SK-N-SH (cell line): ENCODE results near the gene GTF3C1. TPM values are rescaled to one million over a fixed set of nuclear protein-coding genes. Genes with fewer than 3 reads are reported as not detected.

ENCODE experiments used
- CTCF ChIA-PET: fragments of 300-600, 350-600 bp; formaldehyde crosslinking; extraction: SDS; loops from one replicate; lab custom pipeline; 2021; lab: Yijun Ruan, JAX
- POLR2A ChIA-PET: fragments of 350-600 bp; sonication (Branson Sonifier 250); formaldehyde crosslinking; extraction: SDS; loops from one replicate; lab custom pipeline; 2020; ENCODE audit warnings: antibody characterized with exemption, inconsistent platforms; lab: Yijun Ruan, JAX
- DNase-seq: peaks from one replicate; pipeline ENCODE4 v3.0.0; 2012
- H2AFZ ChIP-seq: fragments of 200-600 bp; sonication (generic); 2 replicates; pipeline ENCODE4 v1.8.1; 2016; ENCODE audit warnings: antibody characterized with exemption, mild to moderate bottlenecking, low read depth
- H3F3A ChIP-seq: fragments of 200-600 bp; sonication (generic); replicated peaks from 2 replicates; pipeline ENCODE3; 2016; ENCODE audit warnings: antibody characterized with exemption, mild to moderate bottlenecking; ENCODE audit not compliant: insufficient read depth
- H3K27ac ChIP-seq, 2 experiments: fragments of 200-500 bp in 1 of 2; fragments of 200-600 bp in 1 of 2; sonication (Bioruptor generic) in 1 of 2; sonication (generic), shearing (Covaris generic) in 1 of 2; 2 replicates each; pipeline versions ENCODE4 v1.5.1 to v1.6.1; 2014 to 2016; ENCODE audit warnings: low read depth in 2 of 2, inconsistent platforms in 1 of 2, low read length in 1 of 2, mild to moderate bottlenecking in 1 of 2, mixed read lengths in 1 of 2
- H3K27me3 ChIP-seq: fragments of 200-600 bp; sonication (generic), shearing (Covaris generic); 2 replicates; pipeline ENCODE4 v1.6.1; 2016; ENCODE audit warnings: mixed run types; ENCODE audit not compliant: insufficient read depth
- H3K36me3 ChIP-seq, 2 experiments: fragments of 200-500 bp in 1 of 2; fragments of 200-600 bp in 1 of 2; sonication (Bioruptor generic) in 1 of 2; sonication (generic) in 1 of 2; replicated peaks in 1 of 2; 2 replicates each; pipeline versions ENCODE3 to v1.5.1; 2014 to 2016; ENCODE audit warnings: low read length in 1 of 2, mild to moderate bottlenecking in 1 of 2; ENCODE audit not compliant: insufficient read depth in 2 of 2, control insufficient read depth in 1 of 2
- H3K4me1 ChIP-seq, 2 experiments: fragments of 200-500 bp in 1 of 2; fragments of 200-600 bp in 1 of 2; sonication (Bioruptor generic) in 1 of 2; sonication (generic), shearing (Covaris generic) in 1 of 2; 2 replicates each; pipeline versions ENCODE4 v1.5.1 to v1.6.1; 2014 to 2016; ENCODE audit warnings: low read depth in 1 of 2, low read length in 1 of 2, mixed run types in 1 of 2; ENCODE audit not compliant: insufficient read depth in 2 of 2, control insufficient read depth in 1 of 2
- H3K4me2 ChIP-seq: fragments of 200-600 bp; sonication (generic), shearing (Covaris generic); 2 replicates; pipeline ENCODE4 v1.6.1; 2017; ENCODE audit warnings: mixed run types
- H3K4me3 ChIP-seq, 2 experiments: fragments of 200-500 bp in 1 of 2; fragments of 200-600 bp in 1 of 2; sonication (Bioruptor generic) in 1 of 2; sonication (generic), shearing (Covaris generic) in 1 of 2; 2 replicates each; pipeline versions ENCODE4 v1.5.1 to v1.8.1; 2014 to 2016; ENCODE audit warnings: low read depth in 2 of 2, inconsistent platforms in 1 of 2, low read length in 1 of 2, mild to moderate bottlenecking in 1 of 2, mixed read lengths in 1 of 2, moderate library complexity in 1 of 2
- H3K79me2 ChIP-seq: fragments of 200-600 bp; sonication (generic); 2 replicates; pipeline ENCODE4 v1.8.1; 2017; ENCODE audit warnings: mild to moderate bottlenecking; ENCODE audit not compliant: insufficient read depth
- H3K9ac ChIP-seq: fragments of 200-600 bp; sonication (generic); 2 replicates; pipeline ENCODE4 v1.6.1; 2017; ENCODE audit warnings: mixed run types
- H3K9me2 ChIP-seq: fragments of 200-600 bp; sonication (generic); 2 replicates; pipeline ENCODE4 v1.6.1; 2017; ENCODE audit warnings: mixed run types
- H3K9me3 ChIP-seq: fragments of 200-600 bp; sonication (generic); 2 replicates; pipeline ENCODE4 v1.6.1; 2017; ENCODE audit warnings: mixed run types, mild to moderate bottlenecking, moderate library complexity
- H4K20me1 ChIP-seq: fragments of 200-600 bp; sonication (generic); 2 replicates; pipeline ENCODE4 v1.6.1; 2017; ENCODE audit warnings: mild to moderate bottlenecking, mixed run types; ENCODE audit not compliant: insufficient read depth
- CHD2 ChIP-seq: fragments of 150-350 bp; IDR thresholded peaks from 2 replicates; pipeline ENCODE4 v1.6.1; 2018; ENCODE audit warnings: low read length; ENCODE audit not compliant: partially characterized antibody
- EP300 ChIP-seq, 2 experiments: IDR thresholded peaks; 2 replicates each; pipeline versions ENCODE4 v1.4.0 to v1.6.1; 2012; ENCODE audit warnings: borderline replicate concordance in 1 of 2, low read depth in 1 of 2, low read length in 1 of 2
- EZH2phosphoT487 ChIP-seq: fragments of 200-600 bp; sonication (generic); IDR thresholded peaks from 2 replicates; pipeline ENCODE4 v1.6.1; 2017; ENCODE audit warnings: low read depth, mixed run types, mild to moderate bottlenecking, antibody characterized with exemption, moderate library complexity, borderline replicate concordance
- FOSL2 ChIP-seq: IDR thresholded peaks from 2 replicates; pipeline ENCODE4 v1.4.0; 2012; ENCODE audit warnings: low read depth, mild to moderate bottlenecking, moderate library complexity, borderline replicate concordance
- FOXJ3 ChIP-seq: sonication (generic); formaldehyde crosslinking; IDR thresholded peaks from 2 replicates; pipeline ENCODE4 v1.5.1; 2020; ENCODE audit warnings: mild to moderate bottlenecking, missing genetic modification reagents
- GATA2 ChIP-seq: sonication (generic); formaldehyde crosslinking; IDR thresholded peaks from 2 replicates; pipeline ENCODE4 v1.5.0; 2020; ENCODE audit warnings: mild to moderate bottlenecking, missing genetic modification reagents
- IRF3 ChIP-seq: fragments of 150-350 bp; IDR thresholded peaks from 2 replicates; pipeline ENCODE4 v1.6.1; 2016; ENCODE audit warnings: mild to moderate bottlenecking, low read depth, low read length
- NRF1 ChIP-seq: IDR thresholded peaks from 2 replicates; pipeline ENCODE4 v1.6.1; 2012; ENCODE audit warnings: low read depth, mild to moderate bottlenecking, low read length
- PBX3 ChIP-seq: IDR thresholded peaks from 2 replicates; pipeline ENCODE4; 2012
- RAD21 ChIP-seq: IDR thresholded peaks from 2 replicates; pipeline ENCODE4 v1.6.1; 2012; ENCODE audit warnings: mild to moderate bottlenecking, low read length
- RCOR1 ChIP-seq: fragments of 150-350 bp; IDR thresholded peaks from 2 replicates; pipeline ENCODE4 v1.6.1; 2017; ENCODE audit warnings: antibody characterized with exemption, low read length
- RXRA ChIP-seq: IDR thresholded peaks from 2 replicates; pipeline ENCODE4 v1.4.0; 2012; ENCODE audit warnings: low read depth, mild to moderate bottlenecking, borderline replicate concordance
- SIN3A ChIP-seq: IDR thresholded peaks from 2 replicates; pipeline ENCODE4 v1.6.1; 2012; ENCODE audit warnings: low read depth, mild to moderate bottlenecking, low read length, moderate library complexity, borderline replicate concordance
- TAF1 ChIP-seq: IDR thresholded peaks from 2 replicates; pipeline ENCODE4 v1.6.1; 2012; ENCODE audit warnings: low read depth, mild to moderate bottlenecking, low read length, moderate library complexity, borderline replicate concordance
- WGBS: methylation state at CpG from one replicate; pipeline ENCODE4 v1.1.6; 2017; ENCODE audit warnings: low lambda C conversion rate; 5-methylcytosine and 5-hydroxymethylcytosine counted together
- polyA plus RNA-seq, 3 experiments: library from polyadenylated mRNA; depleted of rRNA; stranded (reverse); fragments of >200 nt; gene quantifications; 2 replicates each; pipeline ENCODE4 v1.2.3, GENCODE V29; 2012
- TF ChIP-seq, protein P1 (sequence below): fragments of 200-600 bp; sonication (generic); IDR thresholded peaks from 2 replicates; pipeline ENCODE4 v1.6.1; 2017; ENCODE audit warnings: antibody characterized with exemption, mild to moderate bottlenecking, moderate library complexity
- TF ChIP-seq, protein P2 (sequence below): IDR thresholded peaks from 2 replicates; pipeline ENCODE4 v1.4.0; 2012; ENCODE audit warnings: low read depth, borderline replicate concordance

GTF3C1 gene
- polyA plus RNA-seq, 1 of the 3 experiments (the other 2 are of a cell fraction): 47.2 TPM

DNA sequence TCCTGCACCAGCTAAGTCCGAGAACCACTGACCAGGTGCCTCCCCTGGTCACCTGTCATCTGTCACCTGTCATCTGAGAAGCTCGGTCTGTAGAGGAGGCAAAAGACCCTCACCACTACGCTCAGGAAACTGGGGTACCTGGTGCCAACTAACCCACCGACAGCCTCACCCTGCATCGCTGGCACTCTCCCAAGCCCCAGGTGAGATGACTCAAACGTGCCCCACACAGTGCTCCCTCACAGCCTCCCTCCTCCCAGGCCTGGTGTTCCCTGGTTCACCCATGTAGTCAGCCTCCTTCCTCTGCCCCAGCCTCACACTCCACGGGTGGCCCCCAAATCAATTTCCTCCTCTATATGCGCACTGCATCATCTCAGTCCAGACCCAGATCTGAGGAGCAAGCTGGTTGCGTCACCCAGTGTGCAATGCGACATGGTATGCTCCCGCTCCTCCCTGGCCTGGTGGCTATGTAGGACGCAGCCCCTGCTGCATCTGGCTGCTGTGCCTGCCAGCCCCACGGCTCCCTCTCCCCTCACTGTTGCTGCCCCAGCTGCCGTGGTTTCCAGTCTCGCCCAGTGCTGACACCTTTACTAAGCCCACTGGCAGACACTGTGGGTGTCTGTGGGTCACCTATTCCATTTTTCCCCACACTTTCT is 68.3 kb downstream of the GTF3C1 start:
- ChIA-PET CTCF (interaction anchor here (0.6 kb wide), 1 partner anchor 889 kb away, joined by 3 read pairs; no protein-coding TSS in a partner anchor), POLR2A (no interaction called here)
- 94% methylated on average over 12 of the region's 15 CpGs for WGBS

DNA sequence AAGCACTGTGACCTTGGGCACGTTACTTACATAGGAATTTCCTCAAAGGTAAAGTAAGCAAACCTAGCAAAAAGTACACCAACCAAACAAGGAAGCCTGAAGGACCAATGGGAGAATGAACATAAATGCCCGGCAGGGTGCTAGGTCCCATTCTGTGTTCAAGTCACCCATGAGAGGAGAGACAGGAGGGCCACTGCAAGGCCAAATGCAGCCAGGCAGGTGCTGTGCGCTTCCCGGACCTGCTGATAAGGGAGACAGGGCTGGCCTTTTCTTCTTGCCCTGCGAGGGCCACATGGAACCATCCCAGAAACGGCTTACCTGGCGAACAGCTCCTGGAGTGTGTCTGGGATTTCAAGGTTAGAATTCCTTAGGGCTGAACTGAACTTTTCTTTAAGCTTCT is 69.0 kb downstream of the GTF3C1 start:
- no peak overlapping the region for H3K4me3 ChIP-seq
- CTCF ChIA-PET: interaction anchor here (0.6 kb wide), 1 partner anchor 888 kb away, joined by 3 read pairs; no protein-coding TSS in a partner anchor
- no peak overlapping the region for H3K27ac ChIP-seq
- no peaks in the 10 kb centered on the region for H3K27me3 ChIP-seq
- H3K9me2 ChIP-seq: no peaks in the 10 kb centered on the region
- peaks cover 0 to 11% of the 10 kb centered on the region in 2 experiments; a peak in 2 of 4 replicates for H3K4me1 ChIP-seq
- H3F3A ChIP-seq: peaks cover 23% of the 10 kb centered on the region
- no peaks in the 10 kb centered on the region for H3K79me2 ChIP-seq
- H3K9ac ChIP-seq: no peak overlapping the region
- peaks cover 57 to 82% of the 10 kb centered on the region in 2 experiments for H3K36me3 ChIP-seq
- H3K4me2 ChIP-seq: no peak overlapping the region
- no peak overlapping the region for H2AFZ ChIP-seq
- no peak for DNase-seq
- WGBS: 95% methylated on average over 7 of the region's 7 CpGs
- POLR2A ChIA-PET: no interaction called here
- no peaks in the 10 kb centered on the region for H3K9me3 ChIP-seq
- no peaks in the 10 kb centered on the region for H4K20me1 ChIP-seq
- TF ChIP-seq FOXJ3 (CRISPR knock-in tag): no peak
- TF ChIP-seq PBX3: no peak
- TF ChIP-seq RXRA: no peak
- no peak for TF ChIP-seq GATA2 (CRISPR knock-in tag)
- TF ChIP-seq TAF1: no peak
- TF ChIP-seq, protein P1, sequence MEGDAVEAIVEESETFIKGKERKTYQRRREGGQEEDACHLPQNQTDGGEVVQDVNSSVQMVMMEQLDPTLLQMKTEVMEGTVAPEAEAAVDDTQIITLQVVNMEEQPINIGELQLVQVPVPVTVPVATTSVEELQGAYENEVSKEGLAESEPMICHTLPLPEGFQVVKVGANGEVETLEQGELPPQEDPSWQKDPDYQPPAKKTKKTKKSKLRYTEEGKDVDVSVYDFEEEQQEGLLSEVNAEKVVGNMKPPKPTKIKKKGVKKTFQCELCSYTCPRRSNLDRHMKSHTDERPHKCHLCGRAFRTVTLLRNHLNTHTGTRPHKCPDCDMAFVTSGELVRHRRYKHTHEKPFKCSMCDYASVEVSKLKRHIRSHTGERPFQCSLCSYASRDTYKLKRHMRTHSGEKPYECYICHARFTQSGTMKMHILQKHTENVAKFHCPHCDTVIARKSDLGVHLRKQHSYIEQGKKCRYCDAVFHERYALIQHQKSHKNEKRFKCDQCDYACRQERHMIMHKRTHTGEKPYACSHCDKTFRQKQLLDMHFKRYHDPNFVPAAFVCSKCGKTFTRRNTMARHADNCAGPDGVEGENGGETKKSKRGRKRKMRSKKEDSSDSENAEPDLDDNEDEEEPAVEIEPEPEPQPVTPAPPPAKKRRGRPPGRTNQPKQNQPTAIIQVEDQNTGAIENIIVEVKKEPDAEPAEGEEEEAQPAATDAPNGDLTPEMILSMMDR: no peak
- TF ChIP-seq FOSL2: no peak
- no peak for TF ChIP-seq IRF3
- TF ChIP-seq SIN3A: no peak
- TF ChIP-seq CHD2: no peak
- no peak for TF ChIP-seq RCOR1

More for the DNA sequence above, 68.3 kb downstream of the GTF3C1 start:
- no peak overlapping the region for H3K4me3 ChIP-seq
- H3K27ac ChIP-seq: no peak overlapping the region
- H3K4me1 ChIP-seq: peaks cover 0 to 5% of the 10 kb centered on the region in 2 experiments; a peak in 2 of 4 replicates
- H3F3A ChIP-seq: peaks cover 17% of the 10 kb centered on the region
- no peaks in the 10 kb centered on the region for H3K9me3 ChIP-seq
- H3K9me2 ChIP-seq: no peaks in the 10 kb centered on the region
- H3K27me3 ChIP-seq: no peaks in the 10 kb centered on the region
- H3K79me2 ChIP-seq: no peaks in the 10 kb centered on the region
- no peak for DNase-seq
- no peak overlapping the region for H3K4me2 ChIP-seq
- no peak overlapping the region for H2AFZ ChIP-seq
- TF ChIP-seq SIN3A: no peak
- TF ChIP-seq GATA2 (CRISPR knock-in tag): no peak
- no peak for TF ChIP-seq NRF1
- TF ChIP-seq EP300 (IDR thresholded peaks at IDR 0.05; ENCODE audit: borderline replicate concordance in 1 of 2, low read depth in 1 of 2, low read length in 1 of 2): no peak
- TF ChIP-seq, protein P2, sequence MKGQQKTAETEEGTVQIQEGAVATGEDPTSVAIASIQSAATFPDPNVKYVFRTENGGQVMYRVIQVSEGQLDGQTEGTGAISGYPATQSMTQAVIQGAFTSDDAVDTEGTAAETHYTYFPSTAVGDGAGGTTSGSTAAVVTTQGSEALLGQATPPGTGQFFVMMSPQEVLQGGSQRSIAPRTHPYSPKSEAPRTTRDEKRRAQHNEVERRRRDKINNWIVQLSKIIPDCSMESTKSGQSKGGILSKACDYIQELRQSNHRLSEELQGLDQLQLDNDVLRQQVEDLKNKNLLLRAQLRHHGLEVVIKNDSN: no peak
- TF ChIP-seq EZH2phosphoT487: no peak
- no peak for TF ChIP-seq RAD21
- no peak for TF ChIP-seq PBX3
- H3K36me3 ChIP-seq: peaks cover 60 to 82% of the 10 kb centered on the region in 2 experiments
- no peaks in the 10 kb centered on the region for H4K20me1 ChIP-seq
- H3K9ac ChIP-seq: no peak overlapping the region
